ENCODE data around the gene HEXD.
"Not testable (repeated sequence)": the region's sequence is repeated elsewhere in the genome, so short reads cannot be mapped to it uniquely, and the experiment has no call there.

The HEXD gene

GRCh38 chr17:82371333-82372248 lies 46.6 kb upstream of the HEXD start, which contains the start of gene UTS2R:
UTS2R (plus strand) TSS chr17:82371765; CDS start chr17:82374325, 2,560 bp downstream.
- Histone ChIP-seq H3K4me2 (ENCODE audit: low read length, poor library complexity, severe bottlenecking) (no peak within 1 kb of the TSS), H3K4me3 (ENCODE audit: insufficient read depth in 1 of 2, low read depth in 1 of 2, low read length in 2 of 2) (peak within 1 kb of the TSS in 1 of 2 experiments; percentile 79), H3K9me3 (ENCODE audit: control insufficient read depth, low read length) (no peaks in the 10 kb centered on the region), H3K18ac (ENCODE audit: low read depth in 1 of 2, low read length in 2 of 2) (peak within 1 kb of the TSS in 1 of 2 experiments; percentile 2), H2BK120ac (ENCODE audit: low read depth, low read length) (no peak within 1 kb of the TSS), H2AFZ (ENCODE audit: low read depth, low read length) (no peak within 1 kb of the TSS), H2BK5ac (ENCODE audit: low read depth, low read length, poor library complexity, severe bottlenecking) (no peak within 1 kb of the TSS), H3K36me3 (ENCODE audit: control insufficient read depth in 1 of 2, insufficient read depth in 2 of 2, low read depth in 1 of 2, low read length in 2 of 2) (no peaks in the 10 kb centered on the region), H3K4ac (ENCODE audit: low read depth in 1 of 2, low read length in 2 of 2) (no peak within 1 kb of the TSS), H3K4me1 (ENCODE audit: control insufficient read depth, insufficient read depth, low read depth, low read length) (peaks cover 16% of the 10 kb centered on the region), H3K27ac (ENCODE audit: low read length, poor library complexity, severe bottlenecking) (no peak within 1 kb of the TSS), H3K79me1 (replicated peaks; ENCODE audit: low read length, poor library complexity, severe bottlenecking) (no peaks in the 10 kb centered on the region), H4K91ac (ENCODE audit: low read length) (no peak within 1 kb of the TSS), H3K14ac (ENCODE audit: low read length in 2 of 2) (no peak within 1 kb of the TSS), H2BK12ac (ENCODE audit: low read length in 2 of 2) (no peak within 1 kb of the TSS), H2BK15ac (ENCODE audit: low read depth, poor library complexity, severe bottlenecking) (no peak within 1 kb of the TSS), H3K9ac (ENCODE audit: low read length) (peak within 1 kb of the TSS; percentile 60), H2AK5ac (ENCODE audit: low read length, severe bottlenecking) (no peak within 1 kb of the TSS), H4K8ac (ENCODE audit: low read length) (no peak within 1 kb of the TSS), H3K23ac (ENCODE audit: low read length in 2 of 2) (peak within 1 kb of the TSS in 1 of 2 experiments; percentile 9), H3K27me3 (ENCODE audit: control insufficient read depth in 1 of 2, insufficient read depth in 1 of 2, low read length in 2 of 2) (peaks cover 52 to 72% of the 10 kb centered on the region in 2 experiments)
- 9% methylated on average over 91 of the region's 109 CpGs for WGBS
- no peak for DNase-seq

GRCh38 chr17:82372249-82373071 lies 45.7 kb upstream of the HEXD start:
- DNase-seq, result no peak
- H3K9me3 ChIP-seq (ENCODE audit: control insufficient read depth, low read length), result no peaks in the 10 kb centered on the region
- no peak overlapping the region for H2BK120ac ChIP-seq (ENCODE audit: low read depth, low read length)
- no peak overlapping the region for H3K4me2 ChIP-seq (ENCODE audit: low read length, poor library complexity, severe bottlenecking)
- H3K36me3 ChIP-seq (ENCODE audit: control insufficient read depth in 1 of 2, insufficient read depth in 2 of 2, low read depth in 1 of 2, low read length in 2 of 2), result no peaks in the 10 kb centered on the region
- no peak overlapping the region for H2BK15ac ChIP-seq (ENCODE audit: low read depth, poor library complexity, severe bottlenecking)
- H3K23ac ChIP-seq (ENCODE audit: low read length in 2 of 2), result no peak overlapping the region
- H2AK5ac ChIP-seq (ENCODE audit: low read length, severe bottlenecking), result no peak overlapping the region
- H2BK5ac ChIP-seq (ENCODE audit: low read depth, low read length, poor library complexity, severe bottlenecking), result no peak overlapping the region
- no peak overlapping the region for H4K91ac ChIP-seq (ENCODE audit: low read length)
- no peak overlapping the region for H3K14ac ChIP-seq (ENCODE audit: low read length in 2 of 2)
- no peak overlapping the region for H3K9ac ChIP-seq (ENCODE audit: low read length)
- 66% methylated on average over 41 of the region's 41 CpGs for WGBS
- H3K4me3 ChIP-seq (ENCODE audit: insufficient read depth in 1 of 2, low read depth in 1 of 2, low read length in 2 of 2), result no peak overlapping the region
- H2AFZ ChIP-seq (ENCODE audit: low read depth, low read length), result no peak overlapping the region
- no peak overlapping the region for H2BK12ac ChIP-seq (ENCODE audit: low read length in 2 of 2)
- peaks cover 50 to 75% of the 10 kb centered on the region in 2 experiments for H3K27me3 ChIP-seq (ENCODE audit: control insufficient read depth in 1 of 2, insufficient read depth in 1 of 2, low read length in 2 of 2)
- peaks cover 16% of the 10 kb centered on the region for H3K4me1 ChIP-seq (ENCODE audit: control insufficient read depth, insufficient read depth, low read depth, low read length)
- H3K79me1 ChIP-seq (replicated peaks; ENCODE audit: low read length, poor library complexity, severe bottlenecking), result no peaks in the 10 kb centered on the region
- H3K18ac ChIP-seq (ENCODE audit: low read depth in 1 of 2, low read length in 2 of 2), result no peak overlapping the region
- H4K8ac ChIP-seq (ENCODE audit: low read length), result no peak overlapping the region
- H3K27ac ChIP-seq (ENCODE audit: low read length, poor library complexity, severe bottlenecking), result no peak overlapping the region
- no peak overlapping the region for H3K4ac ChIP-seq (ENCODE audit: low read depth in 1 of 2, low read length in 2 of 2)

- H2BK12ac ChIP-seq (ENCODE audit: low read length in 2 of 2); H3K36me3 ChIP-seq (ENCODE audit: control insufficient read depth in 1 of 2, insufficient read depth in 2 of 2, low read depth in 1 of 2, low read length in 2 of 2); H3K9ac ChIP-seq (ENCODE audit: low read length); H2AK5ac ChIP-seq (ENCODE audit: low read length, severe bottlenecking); DNase-seq; H3K14ac ChIP-seq (ENCODE audit: low read length in 2 of 2); H3K4me3 ChIP-seq (ENCODE audit: insufficient read depth in 1 of 2, low read depth in 1 of 2, low read length in 2 of 2); H4K8ac ChIP-seq (ENCODE audit: low read length); H2BK15ac ChIP-seq (ENCODE audit: low read depth, poor library complexity, severe bottlenecking); H3K9me3 ChIP-seq (ENCODE audit: control insufficient read depth, low read length); H2AFZ ChIP-seq (ENCODE audit: low read depth, low read length); H3K18ac ChIP-seq (ENCODE audit: low read depth in 1 of 2, low read length in 2 of 2); H4K91ac ChIP-seq (ENCODE audit: low read length); H3K4me2 ChIP-seq (ENCODE audit: low read length, poor library complexity, severe bottlenecking); H3K4ac ChIP-seq (ENCODE audit: low read depth in 1 of 2, low read length in 2 of 2); H3K23ac ChIP-seq (ENCODE audit: low read length in 2 of 2); H2BK5ac ChIP-seq (ENCODE audit: low read depth, low read length, poor library complexity, severe bottlenecking); H3K27ac ChIP-seq (ENCODE audit: low read length, poor library complexity, severe bottlenecking); H3K79me1 ChIP-seq (replicated peaks; ENCODE audit: low read length, poor library complexity, severe bottlenecking); H2BK120ac ChIP-seq (ENCODE audit: low read depth, low read length): not testable (repeated sequence)
- Histone ChIP-seq H3K4me1 (ENCODE audit: control insufficient read depth, insufficient read depth, low read depth, low read length) (peaks cover 16% of the 10 kb centered on the region), H3K27me3 (ENCODE audit: control insufficient read depth in 1 of 2, insufficient read depth in 1 of 2, low read length in 2 of 2) (peaks cover 45 to 76% of the 10 kb centered on the region in 2 experiments)
- WGBS, result 94% methylated on average over 10 of the region's 10 CpGs
Observed at GRCh38 chr17:82373072-82373452, 45.1 kb upstream of the HEXD start.
